GM12878 (cell line): ENCODE measurements around the gene ZNF491. TPM values are rescaled to one million over a fixed set of nuclear protein-coding genes. Genes with fewer than 3 reads are reported as not detected.

Experiments
- CTCF ChIP-seq, 3 experiments: IDR thresholded peaks in 2 of 3; conservative IDR thresholded peaks in 1 of 3; 2 replicates each; pipeline ENCODE4 v1.5.1; 2011; ENCODE audit warnings: low read depth in 3 of 3, low read length in 3 of 3, mild to moderate bottlenecking in 3 of 3, control low read depth in 2 of 3, moderate library complexity in 2 of 3, inconsistent platforms in 1 of 3, mixed read lengths in 1 of 3; ENCODE audit not compliant: control insufficient read depth in 2 of 3, insufficient read depth in 1 of 3; ENCODE audit errors: extremely low read depth in 1 of 3
- EED ChIP-seq: sonication (generic); IDR thresholded peaks from 2 replicates; pipeline ENCODE4 v1.6.1; 2016; ENCODE audit warnings: antibody characterized with exemption, low read depth
- EGR1 ChIP-seq, 2 experiments: IDR thresholded peaks; 1 replicate in 1 of 2; 2 replicates in 1 of 2; pipeline ENCODE4 v1.6.1; 2011 to 2012; ENCODE audit warnings: low read depth in 2 of 2, low read length in 2 of 2, borderline replicate concordance in 1 of 2, mild to moderate bottlenecking in 1 of 2, moderate library complexity in 1 of 2
- JUNB ChIP-seq: IDR thresholded peaks from 2 replicates; pipeline ENCODE4 v1.6.1; 2016; ENCODE audit warnings: antibody characterized with exemption, mild to moderate bottlenecking
- PAX5 ChIP-seq: IDR thresholded peaks from 2 replicates; pipeline ENCODE4 v1.6.1; 2011; ENCODE audit warnings: low read depth, low read length, borderline replicate concordance
- PML ChIP-seq: IDR thresholded peaks from 2 replicates; pipeline ENCODE4 v1.6.1; 2012; ENCODE audit warnings: low read length, inconsistent platforms
- SIN3A ChIP-seq: IDR thresholded peaks from 2 replicates; pipeline ENCODE4 v1.6.1; 2012; ENCODE audit warnings: low read depth, low read length, improper control_type of control experiment
- ZNF274 ChIP-seq: IDR thresholded peaks from one replicate; pipeline ENCODE4 v1.8.0; 2011; ENCODE audit not compliant: insufficient read length, insufficient read depth
- ZNF592 ChIP-seq: fragments of 450-650 bp; IDR thresholded peaks from 2 replicates; pipeline ENCODE4 v1.6.1; 2017; ENCODE audit warnings: mild to moderate bottlenecking, moderate library complexity
- polyA plus RNA-seq, 11 experiments: library from polyadenylated mRNA; depleted of rRNA in 4 of 11; unstranded in 6 of 11; stranded (reverse) in 5 of 11; fragments of >200 nt; fragmentation: Nextera tagmentation in 4 of 11; fragmentation: Illumina TruSeq in 1 of 11; extraction: Ambion mirVana in 4 of 11; extraction: Trizol in 1 of 11; gene quantifications; 1 replicate in 1 of 11; 2 replicates in 10 of 11; pipeline versions ENCODE4 v1.2.1 to v1.2.3, GENCODE V29; 2011 to 2016; ENCODE audit warnings: inconsistent platforms in 2 of 11, missing spikeins in 2 of 11, low read depth in 1 of 11
- total RNA-seq, 4 experiments: library from RNA; depleted of rRNA in 3 of 4; stranded (reverse); fragments of >200 nt in 3 of 4; fragmentation: Illumina TruSeq in 1 of 4; extraction: Trizol in 1 of 4; gene quantifications; 2 replicates each; pipeline versions ENCODE4 v1.2.1 to v1.2.3, GENCODE V29; 2013 to 2021
- TF ChIP-seq, protein P1 (sequence below): fragments of 450-650 bp; IDR thresholded peaks from 2 replicates; pipeline ENCODE4 v1.6.1; 2018; ENCODE audit warnings: borderline replicate concordance, mild to moderate bottlenecking; ENCODE audit not compliant: partially characterized antibody

ZNF491 gene
- total and polyA plus RNA-seq, 10 of the 15 experiments (the other 5 are each of a cell fraction or from before 2014, with no cell fraction given), result 0.18 to 1.4 (median 0.37) TPM

DNA sequence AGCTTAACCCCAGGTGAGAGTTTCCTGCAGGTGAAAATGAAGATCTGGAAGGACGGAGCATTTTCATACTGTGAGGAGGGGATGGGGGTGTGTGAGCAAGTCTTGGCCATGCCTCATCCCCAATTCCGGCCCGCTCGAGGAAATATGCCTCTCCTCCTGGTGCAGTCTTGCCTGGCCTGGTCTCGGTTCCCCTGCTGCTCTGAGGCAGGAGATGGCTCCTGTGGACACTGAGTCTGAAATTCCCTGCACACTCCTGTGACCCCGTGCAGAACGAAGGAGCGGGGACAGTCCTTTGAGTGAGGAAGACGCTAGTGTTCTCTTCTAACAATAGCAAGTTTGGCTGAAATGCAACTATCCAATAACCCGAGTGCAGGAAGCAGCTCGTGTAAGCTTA is 49.9 kb downstream of the ZNF491 start (continued):
- TF ChIP-seq ZNF592 (no peak), PAX5 (no peak), PML (no peak), ZNF274 (no peak), CTCF (IDR thresholded peaks at IDR 0.05 in 2 of 3, conservative IDR thresholded peaks at IDR 0.05 in 1 of 3; ENCODE audit: control insufficient read depth in 2 of 3, extremely low read depth in 1 of 3, insufficient read depth in 1 of 3, low read depth in 3 of 3, low read length in 3 of 3) (no peak), EGR1 (IDR thresholded peaks at IDR 0.05; ENCODE audit: borderline replicate concordance in 1 of 2, low read depth in 2 of 2, low read length in 2 of 2) (no peak), SIN3A (no peak), EED (no peak), JUNB (no peak)
- TF ChIP-seq, protein P1, sequence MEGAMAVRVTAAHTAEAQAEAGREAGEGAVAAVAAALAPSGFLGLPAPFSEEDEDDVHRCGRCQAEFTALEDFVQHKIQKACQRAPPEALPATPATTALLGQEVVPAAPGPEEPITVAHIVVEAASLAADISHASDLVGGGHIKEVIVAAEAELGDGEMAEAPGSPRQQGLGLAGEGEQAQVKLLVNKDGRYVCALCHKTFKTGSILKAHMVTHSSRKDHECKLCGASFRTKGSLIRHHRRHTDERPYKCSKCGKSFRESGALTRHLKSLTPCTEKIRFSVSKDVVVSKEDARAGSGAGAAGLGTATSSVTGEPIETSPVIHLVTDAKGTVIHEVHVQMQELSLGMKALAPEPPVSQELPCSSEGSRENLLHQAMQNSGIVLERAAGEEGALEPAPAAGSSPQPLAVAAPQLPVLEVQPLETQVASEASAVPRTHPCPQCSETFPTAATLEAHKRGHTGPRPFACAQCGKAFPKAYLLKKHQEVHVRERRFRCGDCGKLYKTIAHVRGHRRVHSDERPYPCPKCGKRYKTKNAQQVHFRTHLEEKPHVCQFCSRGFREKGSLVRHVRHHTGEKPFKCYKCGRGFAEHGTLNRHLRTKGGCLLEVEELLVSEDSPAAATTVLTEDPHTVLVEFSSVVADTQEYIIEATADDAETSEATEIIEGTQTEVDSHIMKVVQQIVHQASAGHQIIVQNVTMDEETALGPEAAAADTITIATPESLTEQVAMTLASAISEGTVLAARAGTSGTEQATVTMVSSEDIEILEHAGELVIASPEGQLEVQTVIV, result no peak
